Erythroblast (primary cell): ENCODE results near the gene IP6K3.

Source experiments
- GATA1 ChIP-seq: IDR thresholded peaks from 2 replicates; pipeline ENCODE4 v1.6.1; 2011; ENCODE audit warnings: low read depth, mild to moderate bottlenecking, control low read depth, low read length, moderate library complexity
- POLR2A ChIP-seq: IDR thresholded peaks from 2 replicates; pipeline ENCODE4 v1.6.1; 2011; ENCODE audit warnings: mild to moderate bottlenecking, low read length

DNA sequence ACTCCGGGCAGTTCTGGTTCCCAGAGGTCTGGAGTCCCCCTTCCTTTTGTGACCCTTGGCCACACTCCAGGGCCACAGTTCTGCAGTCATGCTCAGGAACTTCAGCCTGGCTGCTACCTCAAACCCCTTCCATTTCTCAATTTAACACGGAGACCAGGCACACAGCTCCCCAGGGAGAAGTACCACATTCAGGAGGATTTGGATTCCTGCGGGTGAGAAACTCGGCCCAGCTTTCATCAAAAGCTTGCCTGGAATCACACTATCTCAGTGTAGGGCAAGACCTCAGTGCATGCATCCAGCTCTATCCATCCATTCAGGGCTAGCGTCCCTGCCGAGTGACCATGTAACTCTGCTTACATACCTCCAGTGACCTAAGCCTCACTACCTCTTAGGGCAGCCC, 16.8 kb upstream of the IP6K3 start:
- no peak for TF ChIP-seq POLR2A
- no peak for TF ChIP-seq GATA1
